GM19193 (cell line): Measurements from ENCODE around the gene DCLRE1B.

Experiments used
- POLR2A ChIP-seq: IDR thresholded peaks from 4 replicates; pipeline ENCODE4 v1.6.1; 2011; ENCODE audit not compliant: insufficient read depth, insufficient read length; ENCODE audit errors: extremely low read depth

Gene DCLRE1B

GRCh38 chr1:113930499-113931161 lies 25.5 kb downstream of the DCLRE1B start:
- TF ChIP-seq POLR2A, result no peak

GRCh38 chr1:113931451-113931851 lies 26.3 kb downstream of the DCLRE1B start:
- TF ChIP-seq POLR2A, result no peak

GRCh38 chr1:113934006-113934405 lies 28.9 kb downstream of the DCLRE1B start:
- no peak for TF ChIP-seq POLR2A

GRCh38 chr1:113934511-113935055 lies 29.5 kb downstream of the DCLRE1B start:
- no peak for TF ChIP-seq POLR2A

- no peak for TF ChIP-seq POLR2A
These were observed 30.1 kb downstream of the DCLRE1B start for GRCh38 chr1:113935176-113935575.

DNA sequence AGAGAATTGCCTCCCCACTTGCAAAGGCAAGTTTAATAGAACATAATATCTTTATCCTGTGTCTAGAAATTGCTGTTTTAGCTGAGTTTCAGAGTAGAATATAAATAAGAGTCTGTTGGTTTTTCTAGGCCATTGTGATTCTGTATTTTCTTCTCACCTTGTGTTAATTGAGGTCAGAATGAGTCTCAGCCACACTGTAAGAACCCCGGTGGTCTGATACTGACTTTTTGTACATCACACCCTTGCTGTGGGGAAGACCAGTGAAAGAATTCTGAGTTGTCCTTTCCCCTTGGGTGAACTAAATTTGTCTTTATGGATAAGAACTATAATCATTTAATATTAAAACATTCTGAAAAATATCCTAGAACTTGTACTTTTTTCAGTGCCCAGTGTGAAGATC lies 30.8 kb downstream of the DCLRE1B start:
- no peak for TF ChIP-seq POLR2A

GRCh38 chr1:113937146-113937545 lies 32.0 kb downstream of the DCLRE1B start:
- no peak for TF ChIP-seq POLR2A

DNA sequence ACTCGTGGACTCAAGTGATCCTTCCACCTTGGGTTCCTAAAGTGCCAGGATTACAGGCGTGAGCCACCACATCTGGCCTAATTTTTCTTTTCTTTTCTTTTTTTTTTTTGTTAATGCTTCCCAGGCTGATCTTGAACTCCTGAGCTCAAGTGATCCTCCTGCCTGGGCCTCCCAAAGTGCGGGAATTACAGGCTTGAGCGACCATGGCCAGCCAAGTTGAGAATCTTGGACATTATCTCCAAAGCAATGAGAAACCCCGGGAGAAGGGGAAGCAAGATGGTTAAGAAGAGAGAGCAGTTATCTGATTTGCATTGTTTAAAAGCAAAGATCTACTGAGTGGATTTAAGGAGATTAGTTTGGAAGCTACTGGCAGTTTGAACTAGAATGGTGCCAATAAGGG lies 33.1 kb downstream of the DCLRE1B start:
- no peak for TF ChIP-seq POLR2A

GRCh38 chr1:113940365-113941244 lies 35.5 kb downstream of the DCLRE1B start:
- TF ChIP-seq POLR2A, result no peak

DNA sequence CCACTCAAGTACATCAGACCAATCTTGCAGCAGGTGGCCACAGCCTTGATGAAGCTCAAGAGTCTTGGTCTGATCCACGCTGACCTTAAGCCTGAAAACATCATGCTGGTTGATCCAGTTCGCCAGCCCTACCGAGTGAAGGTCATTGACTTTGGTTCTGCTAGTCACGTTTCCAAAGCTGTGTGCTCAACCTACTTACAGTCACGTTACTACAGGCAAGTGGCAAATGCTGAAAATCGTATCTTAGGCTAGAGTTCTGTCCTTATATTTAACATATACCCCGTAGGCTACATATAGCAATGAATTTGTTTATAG lies 36.1 kb downstream of the DCLRE1B start:
- no peak for TF ChIP-seq POLR2A

DNA sequence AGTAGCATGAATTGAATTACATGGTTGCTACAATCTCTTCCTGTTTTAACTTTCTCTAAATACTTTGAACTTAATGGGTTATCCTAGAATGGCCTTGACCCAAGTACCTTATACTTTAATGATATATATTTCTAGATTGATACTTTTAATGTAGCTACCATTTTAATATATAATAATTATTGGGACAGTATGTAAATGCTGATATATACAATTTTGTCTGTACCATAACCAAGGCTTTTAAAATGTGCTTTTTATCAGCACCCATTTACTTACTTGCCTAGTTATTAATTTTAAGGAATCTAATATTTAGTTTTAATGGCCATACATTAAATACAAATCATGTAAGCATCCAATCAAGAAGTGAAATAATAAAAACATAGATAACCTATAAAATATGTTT lies 37.4 kb downstream of the DCLRE1B start:
- no peak for TF ChIP-seq POLR2A

- TF ChIP-seq POLR2A, result no peak
These were observed 38.1 kb downstream of the DCLRE1B start for GRCh38 chr1:113943028-113943811.

DNA sequence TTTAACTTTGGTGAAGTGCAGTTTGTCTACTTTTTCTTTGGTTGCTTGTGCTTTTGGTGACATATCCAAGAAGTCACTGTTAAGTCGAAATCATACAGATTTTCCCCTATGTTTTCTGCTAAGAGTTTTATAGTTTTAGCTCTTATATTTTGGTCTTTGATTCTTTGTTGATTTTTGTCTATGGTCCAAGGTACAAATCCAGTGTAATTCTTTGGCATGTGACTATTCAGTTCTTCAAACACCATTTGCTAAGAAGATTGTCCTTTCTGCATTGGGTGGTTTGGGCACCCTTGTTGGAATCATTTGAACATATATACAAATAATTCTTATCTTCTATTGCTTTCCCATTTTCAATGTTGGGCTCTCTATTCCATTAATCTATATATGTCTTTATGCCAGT lies 40.2 kb downstream of the DCLRE1B start:
- no peak for TF ChIP-seq POLR2A

- TF ChIP-seq POLR2A, result no peak
These were observed 41.0 kb downstream of the DCLRE1B start for GRCh38 chr1:113946112-113946511.
